DOHH2 (cell line): Measurements from ENCODE around the gene EGFLAM.

Experiments used
- CTCF ChIP-seq: fragments of 200-600 bp; sonication (generic); IDR thresholded peaks from one replicate; pipeline ENCODE4 v1.5.1; 2014; ENCODE audit warnings: antibody characterized with exemption, mild to moderate bottlenecking, low read depth, low read length; ENCODE audit not compliant: poor library complexity, severe bottlenecking
- EZH2phosphoT487 ChIP-seq: fragments of 200-600 bp; sonication (generic); IDR thresholded peaks from 2 replicates; pipeline ENCODE4 v1.6.1; 2017; ENCODE audit warnings: borderline replicate concordance, mild to moderate bottlenecking, antibody characterized with exemption, low read length, moderate library complexity, mixed read lengths

- TF ChIP-seq CTCF: no peak
- no peak for TF ChIP-seq EZH2phosphoT487
Measured at GRCh38 chr5:38479315-38479904, 221.1 kb downstream of the EGFLAM start.
